NB4 (cell line): ENCODE data around the gene SMIM8.

Experiments used
- MYC ChIP-seq: IDR thresholded peaks from 2 replicates; pipeline ENCODE4 v1.6.1; 2011; ENCODE audit warnings: low read depth, low read length
- POLR2A ChIP-seq: IDR thresholded peaks from 2 replicates; pipeline ENCODE4 v1.6.1; 2011; ENCODE audit warnings: mild to moderate bottlenecking; ENCODE audit not compliant: insufficient read length; ENCODE audit errors: extremely low read depth
- TF ChIP-seq, protein P1 (sequence below): IDR thresholded peaks from one replicate; pipeline ENCODE4 v1.5.1; 2012; ENCODE audit warnings: low read depth, low read length
- TF ChIP-seq, protein P2 (sequence below): IDR thresholded peaks from 2 replicates; pipeline ENCODE4 v1.6.1; 2011; ENCODE audit warnings: low read depth, low read length

DNA sequence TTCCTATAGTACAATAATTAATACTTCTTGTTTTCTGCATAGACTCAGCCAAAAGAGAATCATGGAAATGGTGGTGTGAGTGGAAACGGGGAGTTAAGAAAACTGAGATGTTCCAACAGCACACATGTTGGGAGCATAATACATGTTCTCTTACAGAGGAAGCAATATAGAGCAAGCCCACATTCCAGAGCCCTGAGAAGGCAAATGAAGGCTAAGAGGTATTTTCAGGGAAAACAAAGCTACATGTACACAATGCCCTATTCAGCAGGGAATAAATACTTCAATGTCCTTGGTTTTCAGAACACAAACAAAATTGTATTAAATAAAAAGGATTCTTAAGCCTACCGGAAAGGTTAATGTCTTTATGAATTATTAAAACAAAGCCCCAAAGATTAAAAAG lies 35.1 kb upstream of the SMIM8 start:
- TF ChIP-seq MYC: no peak
- TF ChIP-seq, protein P1, sequence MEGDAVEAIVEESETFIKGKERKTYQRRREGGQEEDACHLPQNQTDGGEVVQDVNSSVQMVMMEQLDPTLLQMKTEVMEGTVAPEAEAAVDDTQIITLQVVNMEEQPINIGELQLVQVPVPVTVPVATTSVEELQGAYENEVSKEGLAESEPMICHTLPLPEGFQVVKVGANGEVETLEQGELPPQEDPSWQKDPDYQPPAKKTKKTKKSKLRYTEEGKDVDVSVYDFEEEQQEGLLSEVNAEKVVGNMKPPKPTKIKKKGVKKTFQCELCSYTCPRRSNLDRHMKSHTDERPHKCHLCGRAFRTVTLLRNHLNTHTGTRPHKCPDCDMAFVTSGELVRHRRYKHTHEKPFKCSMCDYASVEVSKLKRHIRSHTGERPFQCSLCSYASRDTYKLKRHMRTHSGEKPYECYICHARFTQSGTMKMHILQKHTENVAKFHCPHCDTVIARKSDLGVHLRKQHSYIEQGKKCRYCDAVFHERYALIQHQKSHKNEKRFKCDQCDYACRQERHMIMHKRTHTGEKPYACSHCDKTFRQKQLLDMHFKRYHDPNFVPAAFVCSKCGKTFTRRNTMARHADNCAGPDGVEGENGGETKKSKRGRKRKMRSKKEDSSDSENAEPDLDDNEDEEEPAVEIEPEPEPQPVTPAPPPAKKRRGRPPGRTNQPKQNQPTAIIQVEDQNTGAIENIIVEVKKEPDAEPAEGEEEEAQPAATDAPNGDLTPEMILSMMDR: no peak
- TF ChIP-seq POLR2A: no peak
- TF ChIP-seq, protein P2, sequence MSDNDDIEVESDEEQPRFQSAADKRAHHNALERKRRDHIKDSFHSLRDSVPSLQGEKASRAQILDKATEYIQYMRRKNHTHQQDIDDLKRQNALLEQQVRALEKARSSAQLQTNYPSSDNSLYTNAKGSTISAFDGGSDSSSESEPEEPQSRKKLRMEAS: no peak
